ENCODE results near the gene COL19A1. TPM values are rescaled to one million over a fixed set of nuclear protein-coding genes. Genes with fewer than 3 reads are reported as not detected.

The COL19A1 gene
- total and polyA plus RNA-seq, 4 donors: 1.4 to 6.7 (median 2.9) TPM

DNA sequence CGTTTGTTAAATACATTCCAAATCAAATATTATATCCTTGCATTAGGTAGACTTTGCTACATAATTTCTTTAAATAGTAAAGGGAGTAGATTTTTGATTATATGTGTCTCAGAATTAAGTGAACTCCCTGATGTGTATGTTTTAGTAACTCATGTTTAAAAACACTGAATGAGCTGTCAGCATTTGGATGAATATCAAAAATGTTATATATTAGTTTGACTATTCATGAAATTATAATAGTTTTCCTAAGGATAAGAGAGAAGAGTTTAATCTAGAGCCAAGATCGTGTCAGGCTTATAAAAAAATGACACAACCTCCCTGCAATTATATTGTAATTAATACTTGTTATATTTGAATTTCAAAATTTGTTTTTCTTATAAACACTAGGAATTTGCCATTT lies 195.2 kb downstream of the COL19A1 start:
- no peak for DNase-seq (ENCODE audit: low read depth in 4 of 6, low spot score in 6 of 6)
- H3K4me3 ChIP-seq (ENCODE audit: low read depth, low read length): no peak overlapping the region
- no CpG with 5 or more reads among the region's 2 CpGs for WGBS (ENCODE audit: insufficient coverage)
- H3K36me3 ChIP-seq (ENCODE audit: control insufficient read depth, insufficient read depth, low read length): no peaks in the 10 kb centered on the region
- H3K27ac ChIP-seq (ENCODE audit: low read depth, low read length): no peak overlapping the region
- H3K27me3 ChIP-seq (ENCODE audit: control insufficient read depth, insufficient read depth, low read length): no peaks in the 10 kb centered on the region
- H3K9me3 ChIP-seq (ENCODE audit: control insufficient read depth, insufficient read depth, low read length): no peaks in the 10 kb centered on the region
- no peaks in the 10 kb centered on the region for H3K4me1 ChIP-seq (ENCODE audit: control insufficient read depth, insufficient read depth, low read length)

DNA sequence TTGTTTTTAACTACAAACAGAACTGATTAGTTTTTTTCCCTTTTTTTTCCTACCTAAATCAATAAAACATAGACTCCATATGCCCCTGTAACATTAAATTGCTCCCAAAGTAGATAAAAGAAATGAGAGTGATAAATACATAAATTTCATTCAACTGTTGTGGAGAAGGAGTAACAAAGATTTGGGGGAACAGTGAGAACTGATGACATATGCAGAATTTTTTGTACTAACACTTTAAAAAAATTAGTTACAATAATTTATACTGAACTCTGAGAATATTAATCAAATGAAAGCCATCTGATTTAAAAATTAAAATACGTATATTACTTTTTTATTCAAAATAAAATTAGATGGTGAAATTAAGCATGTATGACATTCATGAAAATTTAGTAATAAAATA lies 195.7 kb downstream of the COL19A1 start:
- Histone ChIP-seq H3K27me3 (ENCODE audit: control insufficient read depth, insufficient read depth, low read length) (no peaks in the 10 kb centered on the region), H3K27ac (ENCODE audit: low read depth, low read length) (no peak overlapping the region), H3K9me3 (ENCODE audit: control insufficient read depth, insufficient read depth, low read length) (no peaks in the 10 kb centered on the region), H3K4me1 (ENCODE audit: control insufficient read depth, insufficient read depth, low read length) (no peaks in the 10 kb centered on the region), H3K36me3 (ENCODE audit: control insufficient read depth, insufficient read depth, low read length) (no peaks in the 10 kb centered on the region), H3K4me3 (ENCODE audit: low read depth, low read length) (no peak overlapping the region)
- WGBS (ENCODE audit: insufficient coverage): no CpG with 5 or more reads among the region's 1 CpG
- no peak for DNase-seq (ENCODE audit: low read depth in 4 of 6, low spot score in 6 of 6)

DNA sequence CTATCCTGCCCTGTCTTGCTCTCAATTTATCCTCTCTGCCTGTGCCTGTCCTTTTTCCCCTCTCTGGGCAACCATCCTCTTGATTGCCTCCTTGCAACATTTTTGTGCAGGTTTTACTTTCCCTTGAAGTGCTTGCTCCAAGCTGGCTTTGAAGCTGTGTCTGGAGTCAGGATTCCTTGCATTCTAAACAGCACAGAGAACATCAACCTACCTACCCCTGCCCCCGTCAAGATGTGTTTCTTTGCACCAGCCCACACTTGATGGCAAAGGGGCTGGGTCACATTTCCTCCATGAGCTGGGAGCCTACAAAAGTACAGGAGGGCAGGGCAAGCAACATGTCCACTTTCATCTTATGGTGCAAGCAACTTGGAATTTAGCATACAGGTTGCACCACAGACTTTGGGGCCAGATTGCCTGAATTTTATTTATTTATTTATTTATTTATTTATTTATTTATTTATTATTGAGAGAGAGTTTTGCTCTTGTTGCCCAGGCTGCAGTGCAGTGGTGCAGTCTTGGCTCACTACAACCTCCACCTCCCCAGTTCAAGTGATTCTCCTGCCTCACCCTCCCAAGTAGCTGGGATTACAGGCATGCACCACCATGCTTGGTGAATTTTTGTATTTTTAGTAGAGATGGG lies 206.3 kb downstream of the COL19A1 start:
- H3K36me3 ChIP-seq (ENCODE audit: control insufficient read depth, insufficient read depth, low read length): no peaks in the 10 kb centered on the region
- WGBS (ENCODE audit: insufficient coverage): no CpG with 5 or more reads among the region's 1 CpG
- no peaks in the 10 kb centered on the region for H3K9me3 ChIP-seq (ENCODE audit: control insufficient read depth, insufficient read depth, low read length)
- H3K4me1 ChIP-seq (ENCODE audit: control insufficient read depth, insufficient read depth, low read length): no peaks in the 10 kb centered on the region
- no peak for DNase-seq (ENCODE audit: low read depth in 4 of 6, low spot score in 6 of 6)
- no peaks in the 10 kb centered on the region for H3K27me3 ChIP-seq (ENCODE audit: control insufficient read depth, insufficient read depth, low read length)
- H3K27ac ChIP-seq (ENCODE audit: low read depth, low read length): no peak overlapping the region
- H3K4me3 ChIP-seq (ENCODE audit: low read depth, low read length): no peak overlapping the region

DNA sequence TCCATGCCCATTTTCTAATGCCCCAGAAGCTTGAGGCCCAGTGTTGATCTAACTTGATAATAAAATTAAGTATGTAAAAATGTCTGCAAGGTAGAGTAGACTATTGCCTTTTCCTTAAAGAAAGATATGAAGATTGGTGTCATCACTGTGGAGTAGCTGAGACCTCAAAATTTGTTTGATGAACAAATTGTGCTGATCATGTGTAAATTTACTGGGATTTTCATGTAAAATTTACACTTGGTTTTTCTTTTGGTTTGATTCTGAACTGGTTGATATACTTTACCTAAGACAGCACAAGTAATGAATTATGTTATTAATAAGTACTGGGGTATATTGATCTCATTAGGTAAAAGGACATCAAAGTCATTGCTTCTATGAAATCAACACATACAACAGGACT lies 207.3 kb downstream of the COL19A1 start:
- DNase-seq (ENCODE audit: low read depth in 4 of 6, low spot score in 6 of 6): no peak
- no peak overlapping the region for H3K4me3 ChIP-seq (ENCODE audit: low read depth, low read length)
- no peaks in the 10 kb centered on the region for H3K27me3 ChIP-seq (ENCODE audit: control insufficient read depth, insufficient read depth, low read length)
- no peaks in the 10 kb centered on the region for H3K9me3 ChIP-seq (ENCODE audit: control insufficient read depth, insufficient read depth, low read length)
- no peak overlapping the region for H3K27ac ChIP-seq (ENCODE audit: low read depth, low read length)
- no peaks in the 10 kb centered on the region for H3K36me3 ChIP-seq (ENCODE audit: control insufficient read depth, insufficient read depth, low read length)
- H3K4me1 ChIP-seq (ENCODE audit: control insufficient read depth, insufficient read depth, low read length): no peaks in the 10 kb centered on the region

DNA sequence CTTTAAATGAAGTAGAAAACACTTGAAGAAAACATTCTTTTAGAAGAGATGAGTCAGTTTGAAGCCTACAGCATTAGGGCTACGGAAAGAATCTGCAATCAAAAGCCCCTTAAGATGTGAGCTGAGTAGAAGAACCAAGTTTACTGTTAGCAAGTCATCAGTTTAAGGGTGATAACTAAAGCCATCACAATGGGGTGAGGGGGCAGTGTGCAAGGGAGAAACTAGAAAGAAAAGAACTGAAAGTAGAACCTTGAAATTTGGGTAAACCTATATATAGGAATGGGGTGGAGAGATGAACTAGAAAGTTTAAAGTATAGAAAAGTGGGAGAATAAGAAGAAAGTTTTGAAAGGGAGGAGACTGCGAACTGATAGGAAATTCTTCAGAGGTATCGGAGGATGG lies 212.9 kb downstream of the COL19A1 start:
- H3K27ac ChIP-seq (ENCODE audit: low read depth, low read length): no peak overlapping the region
- H3K9me3 ChIP-seq (ENCODE audit: control insufficient read depth, insufficient read depth, low read length): no peaks in the 10 kb centered on the region
- H3K4me1 ChIP-seq (ENCODE audit: control insufficient read depth, insufficient read depth, low read length): no peaks in the 10 kb centered on the region
- no peaks in the 10 kb centered on the region for H3K36me3 ChIP-seq (ENCODE audit: control insufficient read depth, insufficient read depth, low read length)
- no peaks in the 10 kb centered on the region for H3K27me3 ChIP-seq (ENCODE audit: control insufficient read depth, insufficient read depth, low read length)
- WGBS (ENCODE audit: insufficient coverage): 95% methylated on average over 3 of the region's 3 CpGs
- no peak overlapping the region for H3K4me3 ChIP-seq (ENCODE audit: low read depth, low read length)
- DNase-seq (ENCODE audit: low read depth in 4 of 6, low spot score in 6 of 6): no peak

DNA sequence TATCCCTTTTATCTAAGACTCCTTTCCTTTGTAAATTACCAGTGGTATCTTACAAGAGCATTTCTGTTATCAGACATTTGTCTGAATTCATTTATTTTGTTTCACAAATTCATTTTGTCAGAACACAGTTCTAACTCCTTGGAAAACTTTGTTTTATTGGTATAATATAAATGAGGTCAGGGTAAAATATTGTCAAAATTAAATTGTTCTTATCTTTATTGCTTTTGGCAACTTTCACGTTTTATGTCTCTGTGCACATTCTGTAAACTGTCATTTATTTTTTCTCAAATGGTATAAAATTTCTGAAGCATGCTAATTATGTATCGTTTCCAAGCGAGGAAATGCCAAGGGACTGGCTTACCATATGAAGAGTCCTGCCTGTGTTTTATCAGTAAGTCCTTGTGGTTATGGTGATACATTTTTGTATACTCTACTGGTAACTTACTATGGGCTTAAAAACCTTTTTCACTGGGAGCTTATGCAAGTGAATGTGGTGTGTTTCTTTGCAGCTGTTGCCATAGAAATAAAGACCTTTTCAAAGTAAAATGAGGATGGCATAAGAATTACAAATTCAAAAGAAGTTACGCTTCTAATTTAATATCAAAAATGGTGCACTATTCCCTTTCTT lies 214.2 kb downstream of the COL19A1 start:
- H3K4me3 ChIP-seq (ENCODE audit: low read depth, low read length): no peak overlapping the region
- no peaks in the 10 kb centered on the region for H3K36me3 ChIP-seq (ENCODE audit: control insufficient read depth, insufficient read depth, low read length)
- no peaks in the 10 kb centered on the region for H3K27me3 ChIP-seq (ENCODE audit: control insufficient read depth, insufficient read depth, low read length)
- WGBS (ENCODE audit: insufficient coverage): no CpG with 5 or more reads among the region's 4 CpGs
- no peak overlapping the region for H3K27ac ChIP-seq (ENCODE audit: low read depth, low read length)
- peak in 2 of 6 donors; percentile 42 to 44 for DNase-seq (ENCODE audit: low read depth in 4 of 6, low spot score in 6 of 6)
- no peaks in the 10 kb centered on the region for H3K9me3 ChIP-seq (ENCODE audit: control insufficient read depth, insufficient read depth, low read length)
- no peaks in the 10 kb centered on the region for H3K4me1 ChIP-seq (ENCODE audit: control insufficient read depth, insufficient read depth, low read length)

DNA sequence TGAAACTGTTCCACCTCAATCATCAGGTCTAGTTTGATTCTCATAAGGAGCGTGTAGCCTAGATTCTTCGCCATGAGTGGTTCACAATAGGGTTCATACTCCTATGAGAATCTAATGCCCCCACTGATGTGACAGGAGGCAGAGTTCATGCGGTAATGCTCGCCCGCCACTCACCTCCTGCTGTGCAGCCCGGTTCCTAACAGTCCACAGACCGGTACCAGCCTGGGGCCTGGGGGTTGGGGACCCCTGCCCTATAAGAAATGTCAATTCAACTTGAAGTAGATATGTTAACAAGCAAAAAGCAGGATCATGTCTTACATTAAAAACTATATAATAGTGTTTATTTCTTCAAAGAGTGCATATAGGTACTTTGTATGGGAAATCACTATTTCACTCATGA lies 216.5 kb downstream of the COL19A1 start:
- H3K4me3 ChIP-seq (ENCODE audit: low read depth, low read length): no peak overlapping the region
- no peaks in the 10 kb centered on the region for H3K4me1 ChIP-seq (ENCODE audit: control insufficient read depth, insufficient read depth, low read length)
- no peak overlapping the region for H3K27ac ChIP-seq (ENCODE audit: low read depth, low read length)
- no CpG with 5 or more reads among the region's 7 CpGs for WGBS (ENCODE audit: insufficient coverage)
- H3K27me3 ChIP-seq (ENCODE audit: control insufficient read depth, insufficient read depth, low read length): no peaks in the 10 kb centered on the region
- no peak for DNase-seq (ENCODE audit: low read depth in 4 of 6, low spot score in 6 of 6)
- no peaks in the 10 kb centered on the region for H3K9me3 ChIP-seq (ENCODE audit: control insufficient read depth, insufficient read depth, low read length)
- H3K36me3 ChIP-seq (ENCODE audit: control insufficient read depth, insufficient read depth, low read length): no peaks in the 10 kb centered on the region

DNA sequence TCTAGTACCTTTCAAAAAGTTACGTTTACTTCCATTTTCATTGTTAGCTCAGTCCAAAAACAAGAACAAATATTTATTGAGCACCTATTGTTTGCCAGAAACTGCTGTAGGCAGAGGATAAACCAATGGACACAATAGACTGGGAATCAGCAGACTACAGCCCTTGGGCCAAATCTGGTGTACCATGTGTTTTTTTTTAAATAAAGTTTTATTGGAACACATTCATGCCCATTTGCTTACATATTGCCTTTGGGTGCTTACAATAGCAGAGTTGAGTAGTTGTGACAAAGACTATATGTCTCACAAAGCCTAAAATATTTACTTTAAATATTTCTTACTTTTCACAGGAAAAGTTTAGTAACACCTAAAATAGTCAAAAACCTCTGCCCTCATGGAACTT lies 220.4 kb downstream of the COL19A1 start:
- no CpG with 5 or more reads among the region's 1 CpG for WGBS (ENCODE audit: insufficient coverage)
- no peak overlapping the region for H3K4me3 ChIP-seq (ENCODE audit: low read depth, low read length)

DNA sequence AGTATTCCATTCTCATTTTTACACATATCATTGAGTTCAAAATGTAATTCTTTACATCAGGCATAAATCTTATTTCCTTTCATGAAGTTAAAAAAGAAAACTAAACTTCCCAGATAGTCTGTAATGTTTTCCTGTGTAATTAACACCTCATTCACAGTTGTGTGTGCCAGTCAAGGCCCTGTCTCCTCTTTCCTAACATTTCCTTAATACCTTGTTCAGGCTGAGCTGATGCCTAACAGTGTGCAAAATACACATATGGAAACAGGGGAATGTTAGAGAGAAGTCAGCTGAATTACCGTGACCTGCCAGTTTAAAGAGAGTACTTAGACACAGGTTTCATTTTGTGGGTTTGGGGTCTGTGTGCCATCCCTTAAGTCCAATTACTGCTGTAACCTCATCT lies 227.8 kb downstream of the COL19A1 start:
- no CpG with 5 or more reads among the region's 1 CpG for WGBS (ENCODE audit: insufficient coverage)
- no peaks in the 10 kb centered on the region for H3K27me3 ChIP-seq (ENCODE audit: control insufficient read depth, insufficient read depth, low read length)
- DNase-seq (ENCODE audit: low read depth in 4 of 6, low spot score in 6 of 6): no peak
- H3K9me3 ChIP-seq (ENCODE audit: control insufficient read depth, insufficient read depth, low read length): no peaks in the 10 kb centered on the region
- no peak overlapping the region for H3K27ac ChIP-seq (ENCODE audit: low read depth, low read length)
- no peaks in the 10 kb centered on the region for H3K4me1 ChIP-seq (ENCODE audit: control insufficient read depth, insufficient read depth, low read length)
- no peak overlapping the region for H3K4me3 ChIP-seq (ENCODE audit: low read depth, low read length)
- no peaks in the 10 kb centered on the region for H3K36me3 ChIP-seq (ENCODE audit: control insufficient read depth, insufficient read depth, low read length)

More for the DNA sequence above, 220.4 kb downstream of the COL19A1 start:
- DNase-seq (ENCODE audit: low read depth in 4 of 6, low spot score in 6 of 6): no peak
- Histone ChIP-seq H3K4me1 (ENCODE audit: control insufficient read depth, insufficient read depth, low read length) (no peaks in the 10 kb centered on the region), H3K27me3 (ENCODE audit: control insufficient read depth, insufficient read depth, low read length) (no peaks in the 10 kb centered on the region), H3K9me3 (ENCODE audit: control insufficient read depth, insufficient read depth, low read length) (no peaks in the 10 kb centered on the region), H3K36me3 (ENCODE audit: control insufficient read depth, insufficient read depth, low read length) (no peaks in the 10 kb centered on the region), H3K27ac (ENCODE audit: low read depth, low read length) (no peak overlapping the region)

DNA sequence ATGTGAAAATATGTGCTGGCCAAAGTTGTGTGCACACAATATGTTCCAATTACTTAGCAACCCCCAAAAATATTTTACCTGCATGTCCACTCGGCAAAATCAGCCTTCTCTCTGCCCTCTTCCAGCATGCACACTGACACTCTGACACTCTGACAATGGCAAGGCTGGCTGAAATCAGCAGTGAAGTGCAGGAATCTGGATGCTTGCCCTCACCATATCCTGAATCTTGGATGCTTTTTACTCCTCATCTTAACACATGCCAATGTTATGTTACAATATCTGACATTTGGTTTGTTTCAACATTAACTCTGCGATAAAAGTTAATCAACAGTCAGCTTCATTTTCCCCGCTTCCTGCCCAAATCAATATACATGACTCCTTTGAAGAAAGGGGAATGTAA lies 233.4 kb downstream of the COL19A1 start:
- peak in 1 of 6 donors; percentile 49 for DNase-seq (ENCODE audit: low read depth in 4 of 6, low spot score in 6 of 6)
- Histone ChIP-seq H3K4me1 (ENCODE audit: control insufficient read depth, insufficient read depth, low read length) (no peaks in the 10 kb centered on the region), H3K36me3 (ENCODE audit: control insufficient read depth, insufficient read depth, low read length) (no peaks in the 10 kb centered on the region), H3K9me3 (ENCODE audit: control insufficient read depth, insufficient read depth, low read length) (no peaks in the 10 kb centered on the region), H3K27ac (ENCODE audit: low read depth, low read length) (no peak overlapping the region), H3K27me3 (ENCODE audit: control insufficient read depth, insufficient read depth, low read length) (no peaks in the 10 kb centered on the region), H3K4me3 (ENCODE audit: low read depth, low read length) (no peak overlapping the region)
- 50% methylated on average over 1 of the region's 3 CpGs for WGBS (ENCODE audit: insufficient coverage)
